Suprapubic skin (tissue), 3 donors: ENCODE data around the gene KLF9.

Experiments used
- CTCF ChIP-seq, 2 donors: fragments of 200-600 bp in 1 of 2; fragments of 450-650 bp in 1 of 2; sonication (generic) in 1 of 2; IDR thresholded peaks; one replicate each; pipeline ENCODE4 v1.5.1; 2016 to 2019; ENCODE audit warnings: antibody characterized with exemption in 2 of 2, mild to moderate bottlenecking in 1 of 2, moderate library complexity in 1 of 2
- EP300 ChIP-seq: sonication (generic); formaldehyde crosslinking; IDR thresholded peaks from one replicate; pipeline ENCODE4 v1.6.1; 2017; ENCODE audit warnings: antibody characterized with exemption
- POLR2A ChIP-seq, 2 donors: fragments of 450-650 bp; IDR thresholded peaks; one replicate each; pipeline ENCODE4 v1.6.1; 2017; ENCODE audit warnings: antibody characterized with exemption in 2 of 2, mild to moderate bottlenecking in 2 of 2, moderate library complexity in 2 of 2

- TF ChIP-seq CTCF (IDR thresholded peaks at IDR 0.05) (no peak), POLR2A (IDR thresholded peaks at IDR 0.05) (peak; percentile 22 to 92), EP300 (peak; percentile 98)
Measured at GRCh38 chr9:70418822-70419555, 4.5 kb upstream of the KLF9 start.
